ENCODE measurements around the gene TRAPPC10.

DNA sequence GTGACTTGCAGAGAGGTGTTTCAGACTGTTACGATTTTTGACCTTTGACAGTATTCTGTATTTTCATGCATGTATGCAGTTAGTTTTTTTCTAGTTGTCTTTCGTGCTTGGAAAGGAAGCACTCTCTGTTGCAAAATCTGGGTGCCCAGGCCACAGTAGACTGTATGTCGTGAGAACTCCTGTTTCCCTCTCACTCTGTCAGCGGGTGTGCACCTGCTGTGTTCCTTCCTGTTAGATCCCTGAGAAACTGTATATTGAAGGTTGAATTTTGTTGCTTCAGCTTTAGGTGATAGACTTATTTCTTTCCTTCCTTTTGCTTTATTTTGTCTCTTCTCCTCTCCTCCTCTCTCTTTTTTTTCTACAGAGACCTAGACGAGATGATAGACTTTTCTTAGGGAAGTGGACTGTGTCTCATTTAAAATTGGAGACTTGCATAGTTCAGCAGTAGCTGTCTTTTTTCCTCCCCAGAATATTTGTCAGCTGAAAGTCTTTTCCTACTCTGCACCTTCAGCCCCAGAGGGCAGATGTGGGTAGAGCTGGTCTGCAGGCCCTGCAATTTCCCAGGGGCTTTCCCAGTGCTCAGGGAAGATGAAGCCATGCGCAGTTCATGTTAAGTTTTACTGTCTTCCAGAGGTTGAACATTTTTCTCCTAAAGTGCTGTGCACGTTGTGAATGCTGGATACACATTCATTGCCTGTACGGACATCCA, 1.4 kb downstream of the TRAPPC10 start:
- TF ChIP-seq, protein P1, sequence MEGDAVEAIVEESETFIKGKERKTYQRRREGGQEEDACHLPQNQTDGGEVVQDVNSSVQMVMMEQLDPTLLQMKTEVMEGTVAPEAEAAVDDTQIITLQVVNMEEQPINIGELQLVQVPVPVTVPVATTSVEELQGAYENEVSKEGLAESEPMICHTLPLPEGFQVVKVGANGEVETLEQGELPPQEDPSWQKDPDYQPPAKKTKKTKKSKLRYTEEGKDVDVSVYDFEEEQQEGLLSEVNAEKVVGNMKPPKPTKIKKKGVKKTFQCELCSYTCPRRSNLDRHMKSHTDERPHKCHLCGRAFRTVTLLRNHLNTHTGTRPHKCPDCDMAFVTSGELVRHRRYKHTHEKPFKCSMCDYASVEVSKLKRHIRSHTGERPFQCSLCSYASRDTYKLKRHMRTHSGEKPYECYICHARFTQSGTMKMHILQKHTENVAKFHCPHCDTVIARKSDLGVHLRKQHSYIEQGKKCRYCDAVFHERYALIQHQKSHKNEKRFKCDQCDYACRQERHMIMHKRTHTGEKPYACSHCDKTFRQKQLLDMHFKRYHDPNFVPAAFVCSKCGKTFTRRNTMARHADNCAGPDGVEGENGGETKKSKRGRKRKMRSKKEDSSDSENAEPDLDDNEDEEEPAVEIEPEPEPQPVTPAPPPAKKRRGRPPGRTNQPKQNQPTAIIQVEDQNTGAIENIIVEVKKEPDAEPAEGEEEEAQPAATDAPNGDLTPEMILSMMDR (IDR thresholded peaks at IDR 0.05): no peak
- TF ChIP-seq POLR2A (IDR thresholded peaks at IDR 0.05): no peak

Data from thyroid gland (tissue), 4 donors.